Measurements from ENCODE around the gene CACNA1I. TPM values are rescaled to one million over a fixed set of nuclear protein-coding genes. Genes with fewer than 3 reads are reported as not detected.

Gene CACNA1I
- total and polyA plus RNA-seq, 2 of the 8 experiments (the other 6 are each of a cell fraction or from before 2014, with no cell fraction given) = 0.77 to 1.2 TPM

DNA sequence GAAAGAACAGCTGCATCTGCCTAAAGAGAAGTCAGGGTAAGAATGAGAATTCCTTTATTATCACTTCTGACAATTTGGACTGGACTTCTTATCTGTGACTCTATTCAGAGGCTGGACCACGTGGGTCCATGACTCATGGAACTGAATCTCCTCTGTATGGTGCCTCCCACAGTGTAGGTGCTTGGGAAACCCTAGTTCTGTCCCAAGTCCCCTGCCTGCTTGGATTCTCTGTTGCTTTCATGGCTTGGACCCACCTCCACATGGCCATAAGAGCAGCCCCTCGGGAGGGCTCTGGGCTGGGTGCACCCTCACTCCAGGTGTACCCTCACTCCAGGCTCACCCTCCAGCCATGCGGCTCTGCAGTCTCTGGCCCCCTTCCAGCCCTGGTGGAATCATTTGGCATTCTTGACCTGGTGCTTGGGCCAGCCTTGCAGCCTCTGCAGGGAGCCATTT lies 153.4 kb downstream of the CACNA1I start:
- Histone ChIP-seq H3K9ac (replicated peaks in 1 of 4; ENCODE audit: extremely low read depth in 1 of 4, low read depth in 3 of 4, low read length in 3 of 4) (no peak overlapping the region), H3K9me3 (ENCODE audit: insufficient read depth in 2 of 2, low read depth in 1 of 2, low read length in 1 of 2) (no peaks in the 10 kb centered on the region), H3K4me2 (ENCODE audit: insufficient read depth in 1 of 2, low read depth in 2 of 2, low read length in 2 of 2) (no peak overlapping the region), H2BK15ac (ENCODE audit: low read length) (no peak overlapping the region), H2BK120ac (replicated peaks; ENCODE audit: low read depth, low read length) (no peak overlapping the region), H4K8ac (ENCODE audit: extremely low read depth, insufficient read depth, low read length) (no peak overlapping the region), H3K27ac (ENCODE audit: low read depth, low read length) (no peak overlapping the region), H3K36me3 (ENCODE audit: control insufficient read depth in 2 of 4, insufficient read depth in 4 of 4, low read length in 3 of 4) (no peaks in the 10 kb centered on the region), H4K5ac (ENCODE audit: insufficient read length, low read depth, low read length) (no peak overlapping the region), H2BK20ac (ENCODE audit: low read length) (no peak overlapping the region), H2AFZ (ENCODE audit: low read length) (no peak overlapping the region), H3K4ac (replicated peaks; ENCODE audit: insufficient read length, low read depth, low read length) (no peak overlapping the region), H3K18ac (ENCODE audit: extremely low read depth, low read length) (no peak overlapping the region), H3K79me1 (ENCODE audit: low read depth, low read length) (no peaks in the 10 kb centered on the region), H3K27me3 (replicated peaks in 1 of 4; ENCODE audit: control insufficient read depth in 3 of 4, extremely low read depth in 1 of 4, insufficient read depth in 3 of 4, low read length in 3 of 4) (no peaks in the 10 kb centered on the region), H4K91ac (replicated peaks; ENCODE audit: insufficient read length, low read length) (no peak overlapping the region), H3K23ac (ENCODE audit: insufficient read length) (no peak overlapping the region), H2AK5ac (ENCODE audit: low read depth, low read length) (no peak overlapping the region), H3K14ac (ENCODE audit: insufficient read length) (no peak overlapping the region), H3K79me2 (ENCODE audit: control insufficient read depth in 1 of 2, insufficient read depth in 2 of 2, low read length in 2 of 2) (no peaks in the 10 kb centered on the region), H3K23me2 (ENCODE audit: low read depth, low read length) (no peaks in the 10 kb centered on the region), H3K56ac (replicated peaks; ENCODE audit: insufficient read length, low read depth, low read length) (no peak overlapping the region), H3K4me1 (replicated peaks in 1 of 4; ENCODE audit: control insufficient read depth in 3 of 4, insufficient read depth in 4 of 4, low read length in 3 of 4) (no peaks in the 10 kb centered on the region; a peak in 1 of 7 replicates), H4K20me1 (replicated peaks in 1 of 2; ENCODE audit: control insufficient read depth in 1 of 2, insufficient read depth in 2 of 2, low read length in 2 of 2) (no peaks in the 10 kb centered on the region), H3K4me3 (ENCODE audit: extremely low read depth in 1 of 4, insufficient read depth in 2 of 4, low read depth in 3 of 4, low read length in 4 of 4) (no peak overlapping the region), H2BK12ac (ENCODE audit: low read depth, low read length) (no peak overlapping the region), H2BK5ac (ENCODE audit: low read depth, low read length) (no peak overlapping the region)
- CTCF ChIA-PET (ENCODE audit: partially characterized antibody) = interaction anchor here (0.8 kb wide), 1 partner anchor 153 kb away, joined by 3 read pairs; no protein-coding TSS in a partner anchor
- no peak for DNase-seq (ENCODE audit: low read depth in 1 of 2, low spot score in 2 of 2)
- FAIRE-seq = no peak
- POLR2A ChIA-PET (ENCODE audit: partially characterized antibody) = no interaction called here
- 96% methylated on average over 3 of the region's 3 CpGs; no CpG with 5 or more reads in 1 of the 2 experiments for WGBS, 2 experiments (ENCODE audit: extremely low coverage in 1 of 2, insufficient coverage in 1 of 2, insufficient read length in 1 of 2, insufficient replicate concordance in 2 of 2, low coverage in 1 of 2, low lambda C conversion rate in 2 of 2, missing lambda C conversion rate in 1 of 2)
- TF ChIP-seq EGR1 (IDR thresholded peaks at IDR 0.05; ENCODE audit: borderline replicate concordance, low read depth, low read length) (no peak), KDM5A (IDR thresholded peaks at IDR 0.05; ENCODE audit: low read length) (no peak), JUN (IDR thresholded peaks at IDR 0.05; ENCODE audit: low read depth, low read length) (no peak), TCF12 (IDR thresholded peaks at IDR 0.05; ENCODE audit: low read depth, low read length) (no peak), BRCA1 (IDR thresholded peaks at IDR 0.05; ENCODE audit: low read depth, low read length) (no peak), POLR2A (IDR thresholded peaks at IDR 0.05; ENCODE audit: control extremely low read depth in 1 of 2, low read depth in 2 of 2, low read length in 2 of 2) (no peak), TAF1 (IDR thresholded peaks at IDR 0.05; ENCODE audit: low read depth, low read length) (no peak), KDM4A (IDR thresholded peaks at IDR 0.05; ENCODE audit: low read depth, low read length, severe bottlenecking) (no peak), SAP30 (IDR thresholded peaks at IDR 0.05; ENCODE audit: insufficient read depth, insufficient replicate concordance, low read length) (no peak), SP1 (IDR thresholded peaks at IDR 0.05; ENCODE audit: low read depth, low read length) (no peak), RNF2 (IDR thresholded peaks at IDR 0.05; ENCODE audit: borderline replicate concordance, low read depth, low read length, missing control alignments, poor library complexity, severe bottlenecking) (no peak)
- TF ChIP-seq, protein P1, sequence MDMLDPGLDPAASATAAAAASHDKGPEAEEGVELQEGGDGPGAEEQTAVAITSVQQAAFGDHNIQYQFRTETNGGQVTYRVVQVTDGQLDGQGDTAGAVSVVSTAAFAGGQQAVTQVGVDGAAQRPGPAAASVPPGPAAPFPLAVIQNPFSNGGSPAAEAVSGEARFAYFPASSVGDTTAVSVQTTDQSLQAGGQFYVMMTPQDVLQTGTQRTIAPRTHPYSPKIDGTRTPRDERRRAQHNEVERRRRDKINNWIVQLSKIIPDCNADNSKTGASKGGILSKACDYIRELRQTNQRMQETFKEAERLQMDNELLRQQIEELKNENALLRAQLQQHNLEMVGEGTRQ (IDR thresholded peaks at IDR 0.05; ENCODE audit: low read length) = no peak
